CD4-positive, alpha-beta T cell (primary cell): ENCODE results near the gene SPC25. TPM values are rescaled to one million over a fixed set of nuclear protein-coding genes. Genes with fewer than 3 reads are reported as not detected.

Source experiments
- ATAC-seq: fragments of 200-7000 bp; cut with Tn5 transposase; one replicate; pipeline ENCODE4 v1.10.0; 2022; ENCODE audit warnings: mild to moderate bottlenecking; ENCODE audit not compliant: poor library complexity
- CTCF ChIA-PET: fragments of 350-600 bp; sonication (Branson Sonifier 250); formaldehyde crosslinking; loops from one replicate; lab custom pipeline; 2021; ENCODE audit warnings: antibody characterized with exemption, inconsistent platforms; lab: Charles Lee
- POLR2A ChIA-PET: fragments of 350-600 bp; sonication (Branson Sonifier 250); formaldehyde crosslinking; loops from one replicate; lab custom pipeline; 2021; ENCODE audit warnings: antibody characterized with exemption, inconsistent platforms; lab: Charles Lee
- DNase-seq, 14 experiments: peaks; one replicate each; pipeline ENCODE4 v3.0.0-alpha.2; 2013 to 2020; ENCODE audit warnings: mixed read lengths in 2 of 14
- H3K27ac ChIP-seq, 2 donors: one replicate each; pipeline versions ENCODE4 v1.5.1 to v1.7.0; 2013; ENCODE audit warnings: low read length in 2 of 2, low read depth in 1 of 2, mild to moderate bottlenecking in 1 of 2
- H3K27me3 ChIP-seq, 2 experiments: 1 replicate in 1 of 2; 2 replicates in 1 of 2; pipeline versions ENCODE4 v1.6.1 to v1.7.0; 2013; ENCODE audit warnings: low read length in 2 of 2, control low read depth in 1 of 2, mild to moderate bottlenecking in 1 of 2, moderate library complexity in 1 of 2; ENCODE audit not compliant: insufficient read depth in 2 of 2, control insufficient read depth in 1 of 2
- H3K36me3 ChIP-seq: one replicate; pipeline ENCODE4 v1.6.1; 2013; ENCODE audit warnings: low read length, control low read depth; ENCODE audit not compliant: insufficient read depth
- H3K4me1 ChIP-seq: one replicate; pipeline ENCODE4 v1.6.1; 2013; ENCODE audit warnings: low read length, control low read depth; ENCODE audit not compliant: insufficient read depth
- H3K4me3 ChIP-seq: one replicate; pipeline ENCODE4 v1.5.1; 2013; ENCODE audit warnings: mild to moderate bottlenecking, low read length, moderate library complexity
- H3K9me3 ChIP-seq, 2 experiments: 1 replicate in 1 of 2; 2 replicates in 1 of 2; pipeline versions ENCODE4 v1.6.1 to v1.7.0; 2013; ENCODE audit warnings: low read length in 2 of 2, mild to moderate bottlenecking in 2 of 2, control low read depth in 1 of 2, moderate library complexity in 1 of 2; ENCODE audit not compliant: control insufficient read depth in 1 of 2, insufficient read depth in 1 of 2
- H3K27ac Mint-ChIP-seq: one replicate; pipeline ENCODE4 v1.8.0; 2020; ENCODE audit warnings: mixed read lengths
- H3K27me3 Mint-ChIP-seq: one replicate; pipeline ENCODE4 v1.8.0; 2021; ENCODE audit warnings: mixed read lengths
- H3K36me3 Mint-ChIP-seq: one replicate; pipeline ENCODE4 v1.8.0; 2021; ENCODE audit warnings: low read depth, mixed read lengths
- H3K4me1 Mint-ChIP-seq: one replicate; pipeline ENCODE4 v1.8.0; 2021; ENCODE audit warnings: low read depth, mixed read lengths
- H3K4me3 Mint-ChIP-seq: one replicate; pipeline ENCODE4 v1.8.0; 2020; ENCODE audit warnings: mild to moderate bottlenecking, mixed read lengths
- H3K9me3 Mint-ChIP-seq: one replicate; pipeline ENCODE4 v1.8.0; 2020; ENCODE audit warnings: mixed read lengths
- intact Hi-C, 2 experiments: fragments of 100-400 bp; cut with DNase I in 1 of 2; cut with micrococcal nuclease in 1 of 2; formaldehyde crosslinking; loops; one replicate each; pipeline versions ENCODE4 v1.15.1 to v1.9.0; 2023 to 2025; cut with DNase I, micrococcal nuclease
- total RNA-seq, 174 experiments: library from RNA in 2 of 174; stranded (reverse) in 2 of 174; gene quantifications; one replicate each; pipeline ENCODE4 v1.2.3 and lab custom pipeline; 2021 to 2026
- TF ChIP-seq, protein P1 (sequence below): fragments of 200-600 bp; IDR thresholded peaks from one replicate; pipeline ENCODE4 v1.8.0; 2022; ENCODE audit warnings: antibody characterized with exemption, mild to moderate bottlenecking

Gene SPC25
- total RNA-seq, 2 experiments from 2014 or later: 0.17 TPM; not detected in 1

DNA sequence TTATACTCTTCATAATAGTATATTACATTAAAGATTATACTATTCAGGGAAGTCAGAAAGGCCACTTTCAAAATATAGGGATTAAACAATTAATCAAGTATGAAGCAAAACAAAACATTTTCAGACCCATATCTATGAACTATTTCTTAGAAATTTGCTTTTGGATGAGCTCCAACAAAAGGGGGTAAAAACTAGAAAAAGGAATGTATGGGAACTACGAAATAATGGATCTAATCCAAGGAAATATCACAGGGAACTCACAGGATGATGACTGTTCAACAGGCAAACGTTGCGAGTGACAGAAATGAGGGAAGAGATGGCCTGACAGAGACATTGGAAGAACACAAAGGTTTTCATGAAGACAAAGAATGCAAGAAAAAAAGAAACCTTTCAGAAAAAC lies 38.8 kb upstream of the SPC25 start:
- Mint-ChIP-seq H3K27ac (no peak overlapping the region), H3K4me1 (no peaks in the 10 kb centered on the region), H3K36me3 (no peaks in the 10 kb centered on the region), H3K9me3 (no peaks in the 10 kb centered on the region), H3K4me3 (no peak overlapping the region), H3K27me3 (peaks cover 43% of the 10 kb centered on the region)
- no peak overlapping the region for H3K4me3 ChIP-seq
- TF ChIP-seq, protein P1, sequence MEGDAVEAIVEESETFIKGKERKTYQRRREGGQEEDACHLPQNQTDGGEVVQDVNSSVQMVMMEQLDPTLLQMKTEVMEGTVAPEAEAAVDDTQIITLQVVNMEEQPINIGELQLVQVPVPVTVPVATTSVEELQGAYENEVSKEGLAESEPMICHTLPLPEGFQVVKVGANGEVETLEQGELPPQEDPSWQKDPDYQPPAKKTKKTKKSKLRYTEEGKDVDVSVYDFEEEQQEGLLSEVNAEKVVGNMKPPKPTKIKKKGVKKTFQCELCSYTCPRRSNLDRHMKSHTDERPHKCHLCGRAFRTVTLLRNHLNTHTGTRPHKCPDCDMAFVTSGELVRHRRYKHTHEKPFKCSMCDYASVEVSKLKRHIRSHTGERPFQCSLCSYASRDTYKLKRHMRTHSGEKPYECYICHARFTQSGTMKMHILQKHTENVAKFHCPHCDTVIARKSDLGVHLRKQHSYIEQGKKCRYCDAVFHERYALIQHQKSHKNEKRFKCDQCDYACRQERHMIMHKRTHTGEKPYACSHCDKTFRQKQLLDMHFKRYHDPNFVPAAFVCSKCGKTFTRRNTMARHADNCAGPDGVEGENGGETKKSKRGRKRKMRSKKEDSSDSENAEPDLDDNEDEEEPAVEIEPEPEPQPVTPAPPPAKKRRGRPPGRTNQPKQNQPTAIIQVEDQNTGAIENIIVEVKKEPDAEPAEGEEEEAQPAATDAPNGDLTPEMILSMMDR: no peak
- ATAC-seq (no peak), DNase-seq (no peak)
- intact Hi-C loops: no loop called here
- H3K4me1 ChIP-seq: no peaks in the 10 kb centered on the region
- H3K9me3 ChIP-seq: no peaks in the 10 kb centered on the region
- ChIA-PET CTCF (no interaction called here), POLR2A (no interaction called here)
- no peaks in the 10 kb centered on the region for H3K36me3 ChIP-seq
- no peak overlapping the region for H3K27ac ChIP-seq
- peaks cover 0 to 16% of the 10 kb centered on the region in 2 experiments for H3K27me3 ChIP-seq

DNA sequence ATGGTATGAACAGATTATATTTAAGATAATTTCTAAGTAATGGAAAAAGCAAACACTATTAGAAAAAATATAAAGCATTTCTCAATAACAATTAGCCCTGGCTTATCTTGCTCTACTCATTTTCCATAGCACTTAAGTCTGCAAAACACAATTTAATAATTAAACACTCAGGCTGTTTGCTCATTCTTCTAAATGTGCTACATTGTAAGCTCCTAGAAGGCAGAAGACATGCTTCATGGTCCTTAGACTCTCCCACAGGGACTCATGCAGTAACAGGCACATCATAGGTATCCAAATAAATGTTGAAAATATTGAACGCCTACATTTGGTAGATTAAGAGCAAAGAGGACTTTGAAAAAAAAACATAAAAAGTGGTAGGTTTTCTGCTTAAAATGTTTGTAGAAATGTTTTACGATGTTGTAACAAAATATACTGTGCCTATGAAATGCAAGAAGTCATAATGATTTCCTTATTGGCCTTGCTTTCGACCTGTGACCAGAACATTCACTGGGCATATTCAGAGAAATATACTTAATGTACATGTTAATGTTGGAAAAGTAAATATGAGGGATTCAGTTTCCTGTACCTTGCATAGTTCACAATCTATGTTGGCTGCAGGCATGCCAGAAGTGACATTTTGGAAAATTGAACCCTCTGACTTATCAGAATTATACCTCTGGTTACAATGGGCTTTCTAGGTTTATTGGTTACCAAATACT lies 38.0 kb upstream of the SPC25 start:
- POLR2A ChIA-PET: no interaction called here

DNA sequence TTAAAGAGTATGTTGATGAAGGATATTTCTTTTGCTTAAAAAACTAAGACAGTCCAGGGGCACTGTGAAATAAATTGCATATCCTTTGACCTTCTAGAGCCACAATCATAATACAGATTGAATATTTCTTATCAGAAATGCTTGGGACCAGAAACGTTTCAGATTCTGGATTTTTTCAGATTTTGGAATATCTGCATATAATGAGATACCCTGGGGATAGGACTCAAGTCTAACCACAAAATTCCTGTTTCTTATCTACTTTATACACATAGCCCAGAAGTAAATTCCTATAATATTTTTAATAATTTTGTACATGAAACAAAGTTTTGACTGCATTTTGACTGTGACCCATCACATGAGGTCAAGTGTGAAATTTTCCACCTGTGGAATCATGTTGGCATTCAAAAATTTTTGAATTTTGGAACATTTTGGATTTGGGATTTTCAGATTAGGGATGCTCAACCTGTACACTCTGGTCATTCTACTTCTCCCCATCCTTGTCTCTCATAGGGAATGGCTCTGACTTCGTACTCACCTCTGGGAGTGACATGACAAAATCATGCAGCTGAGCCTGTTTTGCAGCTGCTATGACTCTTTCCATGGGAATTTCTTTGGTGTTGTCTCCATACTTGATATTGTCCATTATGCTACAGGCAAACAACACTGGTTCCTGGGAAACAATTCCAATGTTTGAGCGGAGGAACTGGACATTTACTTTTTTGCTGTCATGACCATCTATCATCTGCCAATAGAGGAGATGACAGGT lies 36.6 kb upstream of the SPC25 start:
- Histone ChIP-seq H3K4me1 (no peaks in the 10 kb centered on the region), H3K4me3 (no peak overlapping the region), H3K27ac (no peak overlapping the region), H3K27me3 (peaks cover 0 to 16% of the 10 kb centered on the region in 2 experiments), H3K36me3 (no peaks in the 10 kb centered on the region), H3K9me3 (no peaks in the 10 kb centered on the region)
- Mint-ChIP-seq H3K4me1 (no peaks in the 10 kb centered on the region), H3K27ac (no peak overlapping the region), H3K4me3 (no peak overlapping the region), H3K36me3 (no peaks in the 10 kb centered on the region), H3K27me3 (peaks cover 54% of the 10 kb centered on the region), H3K9me3 (no peaks in the 10 kb centered on the region)
- ATAC-seq (no peak), DNase-seq (no peak)
- ChIA-PET POLR2A (no interaction called here), CTCF (no interaction called here)
- intact Hi-C loops: no loop called here
- TF ChIP-seq, protein P1: no peak

More for the DNA sequence above, 38.0 kb upstream of the SPC25 start:
- CTCF ChIA-PET: no interaction called here
- Histone ChIP-seq H3K36me3 (no peaks in the 10 kb centered on the region), H3K27me3 (peaks cover 0 to 16% of the 10 kb centered on the region in 2 experiments), H3K4me1 (no peaks in the 10 kb centered on the region), H3K4me3 (no peak overlapping the region), H3K9me3 (no peaks in the 10 kb centered on the region), H3K27ac (no peak overlapping the region)
- intact Hi-C loops: no loop called here
- DNase-seq (no peak), ATAC-seq (no peak)
- no peaks in the 10 kb centered on the region for H3K9me3 Mint-ChIP-seq
- H3K36me3 Mint-ChIP-seq: no peaks in the 10 kb centered on the region
- H3K27me3 Mint-ChIP-seq: peaks cover 47% of the 10 kb centered on the region
- no peaks in the 10 kb centered on the region for H3K4me1 Mint-ChIP-seq
- no peak overlapping the region for H3K4me3 Mint-ChIP-seq
- TF ChIP-seq, protein P1: no peak
- H3K27ac Mint-ChIP-seq: no peak overlapping the region
